ENCODE measurements around the gene TPPP3. TPM values are rescaled to one million over a fixed set of nuclear protein-coding genes. Genes with fewer than 3 reads are reported as not detected.

Gene TPPP3
- total RNA-seq, 1 experiment from 2014 or later, result 3.1 TPM

- Histone ChIP-seq H3K79me2 (ENCODE audit: low read depth) (no peaks in the 10 kb centered on the region), H3K27ac (no peak overlapping the region), H3K27me3 (ENCODE audit: insufficient read depth, low read depth) (no peaks in the 10 kb centered on the region), H3K4me1 (replicated peaks; ENCODE audit: insufficient read depth) (peaks cover 17% of the 10 kb centered on the region), H3K4me2 (peak overlapping the region; percentile 50), H3K36me3 (ENCODE audit: low read depth) (no peaks in the 10 kb centered on the region), H3F3A (ENCODE audit: insufficient read depth, low read depth) (peaks cover 13% of the 10 kb centered on the region), H3K9me3 (ENCODE audit: insufficient read depth, low read depth) (no peaks in the 10 kb centered on the region), H4K20me1 (ENCODE audit: insufficient read depth) (no peaks in the 10 kb centered on the region), H3K4me3 (no peak overlapping the region), H2AFZ (no peak overlapping the region), H3K9me2 (ENCODE audit: insufficient read depth) (no peaks in the 10 kb centered on the region)
- intact Hi-C loops (cut with micrococcal nuclease; ENCODE audit: unreplicated experiment), result loop anchor here (10.0 kb wide), 1 partner anchor 199 kb away; the partner anchor contains the start of genes E2F4, ELMO3 and EXOC3L1
- TF ChIP-seq CTCF (conservative IDR thresholded peaks at IDR 0.05), result no peak
- no peak for TF ChIP-seq EZH2 (IDR thresholded peaks at IDR 0.05; ENCODE audit: low read depth)
- BruUV-seq (replicated peaks), result no TSS peak
- ChIA-PET POLR2A (ENCODE audit: unreplicated experiment) (interaction anchor here (0.6 kb wide), 1 partner anchor 42 kb away, joined by 8 read pairs; no protein-coding TSS in a partner anchor), CTCF (interaction anchor here (0.7 to 1.1 kb wide), 2 partner anchors 20 to 134 kb away, joined by 4 to 19 read pairs; no protein-coding TSS in a partner anchor)
- DNase-seq, result no peak
Measured at GRCh38 chr16:67393788-67394154, 473 bp upstream of the TPPP3 start.

- no TSS peak for BruUV-seq (replicated peaks)
- CTCF ChIA-PET, result interaction anchor here (1.1 kb wide), 1 partner anchor 132 kb away, joined by 4 read pairs; no protein-coding TSS in a partner anchor
Measured at GRCh38 chr16:67392301-67393059, 818 bp downstream of the TPPP3 start.

More at GRCh38 chr16:67392301-67393059, 818 bp downstream of the TPPP3 start:
- H3K4me3 ChIP-seq, result no peak overlapping the region
- DNase-seq, result no peak
- H3K4me1 ChIP-seq (replicated peaks; ENCODE audit: insufficient read depth), result peaks cover 17% of the 10 kb centered on the region
- no peaks in the 10 kb centered on the region for H3K9me2 ChIP-seq (ENCODE audit: insufficient read depth)
- H3K36me3 ChIP-seq (ENCODE audit: low read depth), result no peaks in the 10 kb centered on the region
- intact Hi-C loops (cut with micrococcal nuclease; ENCODE audit: unreplicated experiment), result loop anchor here (10.0 kb wide), 1 partner anchor 198 kb away; the partner anchor contains the start of genes E2F4, ELMO3 and EXOC3L1
- no peak overlapping the region for H3K27ac ChIP-seq
- H3K9me3 ChIP-seq (ENCODE audit: insufficient read depth, low read depth), result no peaks in the 10 kb centered on the region
- H3K79me2 ChIP-seq (ENCODE audit: low read depth), result no peaks in the 10 kb centered on the region
- H4K20me1 ChIP-seq (ENCODE audit: insufficient read depth), result no peaks in the 10 kb centered on the region
- TF ChIP-seq CTCF (conservative IDR thresholded peaks at IDR 0.05) (no peak), EZH2 (IDR thresholded peaks at IDR 0.05; ENCODE audit: low read depth) (no peak)
- no peak overlapping the region for H2AFZ ChIP-seq
- H3K27me3 ChIP-seq (ENCODE audit: insufficient read depth, low read depth), result no peaks in the 10 kb centered on the region
- H3K4me2 ChIP-seq, result no peak overlapping the region
- POLR2A ChIA-PET (ENCODE audit: unreplicated experiment), result interaction anchor here (0.5 kb wide), 1 partner anchor 192 kb away, joined by 4 read pairs; no protein-coding TSS in a partner anchor
- peaks cover 13% of the 10 kb centered on the region for H3F3A ChIP-seq (ENCODE audit: insufficient read depth, low read depth)

Measured in PC-9 (cell line).